Mesothelial cell of epicardium (in vitro differentiated cells): ENCODE results near the gene LRRC4B. TPM values are rescaled to one million over a fixed set of nuclear protein-coding genes. Genes with fewer than 3 reads are reported as not detected.
"Not testable (repeated sequence)": the region's sequence is repeated elsewhere in the genome, so short reads cannot be mapped to it uniquely, and the experiment has no call there.

ENCODE experiments used
- DNase-seq, 2 experiments: peaks; one replicate each; pipeline ENCODE4 v3.0.0; 2021; ENCODE audit warnings: low spot score in 2 of 2; ENCODE audit not compliant: unreplicated experiment in 2 of 2
- H3K27ac Mint-ChIP-seq: 2 replicates; pipeline ENCODE4 v1.8.0; 2021; ENCODE audit warnings: mixed read lengths
- H3K27me3 Mint-ChIP-seq: 2 replicates; pipeline ENCODE4 v1.8.0; 2021; ENCODE audit warnings: low read depth, mixed read lengths
- H3K36me3 Mint-ChIP-seq: 2 replicates; pipeline ENCODE4 v1.8.0; 2021; ENCODE audit warnings: mixed read lengths
- H3K4me1 Mint-ChIP-seq: 2 replicates; pipeline ENCODE4 v1.8.0; 2021; ENCODE audit warnings: mixed read lengths
- H3K4me3 Mint-ChIP-seq: 2 replicates; pipeline ENCODE4 v1.8.0; 2021; ENCODE audit warnings: mild to moderate bottlenecking, moderate library complexity, mixed read lengths
- H3K9me3 Mint-ChIP-seq: 2 replicates; pipeline ENCODE4 v1.8.0; 2021; ENCODE audit warnings: mixed read lengths
- CTCF ChIP-seq: fragments of 200-600 bp; sonication (generic); IDR thresholded peaks from one replicate; pipeline ENCODE4 v1.5.0; 2021; ENCODE audit warnings: antibody characterized with exemption; ENCODE audit not compliant: unreplicated experiment
- total RNA-seq: library from RNA; stranded (reverse); gene quantifications from 3 replicates; pipeline ENCODE4 v1.2.1, GENCODE V29; 2021

Gene LRRC4B
- 15.2 to 16.9 TPM (median 16.3 TPM) in 3 replicates for total RNA-seq

- Mint-ChIP-seq H3K36me3 (no peaks in the 10 kb centered on the region), H3K27ac (no peak within 1 kb of the TSS), H3K9me3 (no peaks in the 10 kb centered on the region), H3K4me3 (peak within 1 kb of the TSS; percentile 37), H3K4me1 (peaks cover 5% of the 10 kb centered on the region), H3K27me3 (peaks cover 85% of the 10 kb centered on the region)
- DNase-seq = no peak
- no peak for TF ChIP-seq CTCF
Measured at GRCh38 chr19:50567882-50568727, at the start of gene LRRC4B. Gene LRRC4B (minus strand): TSS chr19:50568435. CDS start chr19:50548838, 19,597 bp downstream.

- H3K4me1 Mint-ChIP-seq, DNase-seq, H3K9me3 Mint-ChIP-seq, H3K4me3 Mint-ChIP-seq, H3K36me3 Mint-ChIP-seq, H3K27ac Mint-ChIP-seq: not testable (repeated sequence)
- peaks cover 38% of the 10 kb centered on the region for H3K27me3 Mint-ChIP-seq
Measured at GRCh38 chr19:50612504-50613404, 44.5 kb upstream of the LRRC4B start.

- DNase-seq = peak; percentile 68 to 83
- Mint-ChIP-seq H3K9me3 (peaks cover 9% of the 10 kb centered on the region), H3K36me3 (no peaks in the 10 kb centered on the region), H3K4me1 (no peaks in the 10 kb centered on the region), H3K27ac (no peak overlapping the region), H3K27me3 (peaks cover 52% of the 10 kb centered on the region), H3K4me3 (no peak overlapping the region)
- TF ChIP-seq CTCF = no peak
Measured at GRCh38 chr19:50607874-50608785, 39.9 kb upstream of the LRRC4B start.

GRCh38 chr19:50607388-50607787 lies 39.2 kb upstream of the LRRC4B start:
- peaks cover 9% of the 10 kb centered on the region for H3K9me3 Mint-ChIP-seq
- no peak for TF ChIP-seq CTCF
- H3K36me3 Mint-ChIP-seq = no peaks in the 10 kb centered on the region
- DNase-seq = no peak
- H3K4me3 Mint-ChIP-seq = no peak overlapping the region
- H3K27ac Mint-ChIP-seq = no peak overlapping the region
- H3K4me1 Mint-ChIP-seq = no peaks in the 10 kb centered on the region
- peaks cover 58% of the 10 kb centered on the region for H3K27me3 Mint-ChIP-seq

- not testable (repeated sequence) for H3K36me3 Mint-ChIP-seq, H3K9me3 Mint-ChIP-seq, DNase-seq, H3K4me3 Mint-ChIP-seq, H3K4me1 Mint-ChIP-seq, H3K27ac Mint-ChIP-seq
- peaks cover 67% of the 10 kb centered on the region for H3K27me3 Mint-ChIP-seq
Measured at GRCh38 chr19:50606059-50606836, 38.0 kb upstream of the LRRC4B start.

- not testable (repeated sequence) for H3K27ac Mint-ChIP-seq, DNase-seq, H3K9me3 Mint-ChIP-seq, H3K4me1 Mint-ChIP-seq, H3K4me3 Mint-ChIP-seq, H3K36me3 Mint-ChIP-seq
- H3K27me3 Mint-ChIP-seq = peaks cover 76% of the 10 kb centered on the region
Measured at GRCh38 chr19:50604264-50605073, 36.2 kb upstream of the LRRC4B start.
